GM19099 (cell line): ENCODE results near the gene PLIN5.

Source experiments
- POLR2A ChIP-seq: IDR thresholded peaks from 3 replicates; pipeline ENCODE4 v1.6.1; 2011; ENCODE audit warnings: low read depth; ENCODE audit not compliant: insufficient read length; ENCODE audit errors: extremely low read depth

Gene PLIN5

GRCh38 chr19:4499855-4500254, 35.2 kb downstream of the PLIN5 start:
- TF ChIP-seq POLR2A = no peak

- TF ChIP-seq POLR2A = no peak
Observed at GRCh38 chr19:4499318-4499717, 35.7 kb downstream of the PLIN5 start.

GRCh38 chr19:4498694-4499093, 36.3 kb downstream of the PLIN5 start:
- TF ChIP-seq POLR2A = no peak

- TF ChIP-seq POLR2A = no peak
Observed at GRCh38 chr19:4497770-4498389, 37.1 kb downstream of the PLIN5 start.

GRCh38 chr19:4496304-4496703, 38.7 kb downstream of the PLIN5 start:
- no peak for TF ChIP-seq POLR2A

- TF ChIP-seq POLR2A = no peak
Observed at GRCh38 chr19:4495471-4495870, 39.6 kb downstream of the PLIN5 start.

GRCh38 chr19:4494691-4495064, 40.3 kb downstream of the PLIN5 start:
- TF ChIP-seq POLR2A = no peak

GRCh38 chr19:4493929-4494690, 40.9 kb downstream of the PLIN5 start:
- no peak for TF ChIP-seq POLR2A

GRCh38 chr19:4493104-4493928, 41.7 kb downstream of the PLIN5 start:
- TF ChIP-seq POLR2A = no peak

- no peak for TF ChIP-seq POLR2A
Observed at GRCh38 chr19:4492337-4493103, 42.5 kb downstream of the PLIN5 start.

- TF ChIP-seq POLR2A = no peak
Observed at GRCh38 chr19:4491446-4491845, 43.6 kb downstream of the PLIN5 start.

- TF ChIP-seq POLR2A = no peak
Observed at GRCh38 chr19:4488496-4488895, 46.5 kb downstream of the PLIN5 start.

- no peak for TF ChIP-seq POLR2A
Observed at GRCh38 chr19:4487572-4487971, 47.5 kb downstream of the PLIN5 start.

GRCh38 chr19:4483385-4483784, 51.6 kb downstream of the PLIN5 start:
- TF ChIP-seq POLR2A = no peak
